Hepatocyte (in vitro differentiated cells): Measurements from ENCODE around the gene GPAT2. TPM values are rescaled to one million over a fixed set of nuclear protein-coding genes. Genes with fewer than 3 reads are reported as not detected.
"Not testable (repeated sequence)": the region's sequence is repeated elsewhere in the genome, so short reads cannot be mapped to it uniquely, and the experiment has no call there.

Source experiments
- DNase-seq: peaks from one replicate; pipeline ENCODE4 v3.0.0-alpha.2; 2016; ENCODE audit warnings: low spot score
- H2AFZ ChIP-seq: fragments of 200-600 bp; sonication (generic); 2 replicates; pipeline ENCODE4 v1.6.0; 2016; ENCODE audit warnings: antibody characterized with exemption, mild to moderate bottlenecking
- H3K27ac ChIP-seq: fragments of 200-600 bp; sonication (generic); 2 replicates; pipeline ENCODE4 v1.5.1; 2016; ENCODE audit warnings: mild to moderate bottlenecking
- H3K27me3 ChIP-seq: fragments of 200-600 bp; sonication (generic); 2 replicates; pipeline ENCODE4 v1.6.1; 2016
- H3K36me3 ChIP-seq: fragments of 200-600 bp; sonication (generic); replicated peaks from 2 replicates; pipeline ENCODE4 v1.5.1; 2016; ENCODE audit warnings: low read depth; ENCODE audit not compliant: insufficient read depth
- H3K4me1 ChIP-seq: fragments of 200-600 bp; sonication (generic); 2 replicates; pipeline ENCODE4 v1.5.1; 2016; ENCODE audit warnings: mild to moderate bottlenecking, moderate library complexity; ENCODE audit not compliant: insufficient read depth
- H3K4me2 ChIP-seq: fragments of 200-600 bp; sonication (generic); 2 replicates; pipeline ENCODE4 v1.6.0; 2016
- H3K4me3 ChIP-seq: fragments of 200-600 bp; sonication (generic); 2 replicates; pipeline ENCODE4 v1.5.1; 2016; ENCODE audit warnings: mild to moderate bottlenecking
- H3K79me2 ChIP-seq: fragments of 200-600 bp; sonication (generic); 2 replicates; pipeline ENCODE4 v1.6.0; 2017; ENCODE audit warnings: mild to moderate bottlenecking
- H3K9me2 ChIP-seq: fragments of 200-600 bp; sonication (generic); replicated peaks from 2 replicates; pipeline ENCODE4 v1.6.0; 2017; ENCODE audit warnings: mild to moderate bottlenecking; ENCODE audit not compliant: insufficient read depth
- H3K9me3 ChIP-seq: fragments of 200-600 bp; sonication (generic); 2 replicates; pipeline ENCODE4 v1.5.1; 2016; ENCODE audit warnings: low read depth, mild to moderate bottlenecking
- H4K20me1 ChIP-seq: fragments of 200-600 bp; sonication (generic); 2 replicates; pipeline ENCODE4 v1.6.0; 2016; ENCODE audit warnings: mild to moderate bottlenecking; ENCODE audit not compliant: insufficient read depth, poor library complexity, severe bottlenecking
- EZH2 ChIP-seq: fragments of 200-600 bp; sonication (generic); IDR thresholded peaks from 2 replicates; pipeline ENCODE4 v1.6.1; 2016; ENCODE audit warnings: antibody characterized with exemption, mild to moderate bottlenecking, borderline replicate concordance
- EZH2phosphoT487 ChIP-seq: fragments of 200-600 bp; sonication (generic); IDR thresholded peaks from one replicate; pipeline ENCODE4 v1.6.1; 2018; ENCODE audit warnings: antibody characterized with exemption, mild to moderate bottlenecking, low read depth, moderate library complexity; ENCODE audit not compliant: unreplicated experiment, severe bottlenecking
- WGBS: methylation state at CpG from one replicate; pipeline ENCODE4 v1.1.6; 2016; ENCODE audit warnings: low lambda C conversion rate; ENCODE audit errors: missing lambda C conversion rate; 5-methylcytosine and 5-hydroxymethylcytosine counted together
- polyA plus RNA-seq: library from polyadenylated mRNA; unstranded; fragments of >200 nt; fragmentation: Nextera tagmentation; extraction: Ambion mirVana; gene quantifications from 2 replicates; pipeline ENCODE4 v1.2.1, GENCODE V29; 2016
- total RNA-seq: library from RNA; depleted of rRNA; stranded (reverse); fragments of >200 nt; gene quantifications from 2 replicates; pipeline ENCODE4 v1.2.3, GENCODE V29; 2014
- TF ChIP-seq, protein P1 (sequence below): fragments of 200-600 bp; sonication (generic); IDR thresholded peaks from 2 replicates; pipeline ENCODE4 v1.5.1; 2016; ENCODE audit warnings: antibody characterized with exemption, mild to moderate bottlenecking; ENCODE audit not compliant: poor library complexity

GPAT2 gene
- total and polyA plus RNA-seq, 2 experiments from 2014 or later, result 0.31 TPM; not detected in 1

DNA sequence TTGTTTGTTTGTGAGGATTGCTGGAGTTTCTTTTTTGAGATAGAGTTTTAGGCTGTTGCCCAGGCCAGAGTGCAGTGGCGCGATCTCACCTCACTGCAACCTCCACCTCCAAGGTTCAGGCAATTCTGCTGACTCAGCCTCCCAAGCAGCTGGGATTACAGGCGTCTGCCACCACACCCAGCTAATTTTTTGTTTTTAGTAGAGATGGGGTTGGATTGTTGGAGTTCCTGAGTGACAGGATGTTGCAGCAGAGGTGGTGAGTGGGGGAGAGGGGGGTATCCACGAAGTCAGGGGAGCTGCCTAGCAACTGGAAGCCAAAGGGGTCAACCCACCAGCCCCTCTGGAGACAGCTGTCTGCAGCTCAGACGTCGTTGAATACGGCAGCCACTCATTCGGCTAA lies 35.2 kb upstream of the GPAT2 start:
- H3K27me3 ChIP-seq, H3K9me2 ChIP-seq, H2AFZ ChIP-seq, H3K4me2 ChIP-seq, DNase-seq, H3K36me3 ChIP-seq, H3K4me1 ChIP-seq, H3K9me3 ChIP-seq, H3K79me2 ChIP-seq, H3K4me3 ChIP-seq, H3K27ac ChIP-seq, H4K20me1 ChIP-seq: not testable (repeated sequence)
- 54% methylated on average over 6 of the region's 8 CpGs for WGBS

- WGBS, result 58% methylated on average over 4 of the region's 9 CpGs
- not testable (repeated sequence) for H3K4me1 ChIP-seq, H3K4me3 ChIP-seq, H3K9me3 ChIP-seq, H3K27ac ChIP-seq, H3K4me2 ChIP-seq, H3K9me2 ChIP-seq, H4K20me1 ChIP-seq, H3K27me3 ChIP-seq, H3K79me2 ChIP-seq, H3K36me3 ChIP-seq, H2AFZ ChIP-seq, DNase-seq
These were observed 33.3 kb upstream of the GPAT2 start for GRCh38 chr2:96067902-96068581.

- not testable (repeated sequence) for H3K9me2 ChIP-seq, H3K79me2 ChIP-seq, H4K20me1 ChIP-seq, H3K4me2 ChIP-seq, H2AFZ ChIP-seq, H3K4me3 ChIP-seq, H3K9me3 ChIP-seq, H3K36me3 ChIP-seq, DNase-seq, H3K27ac ChIP-seq, H3K27me3 ChIP-seq, H3K4me1 ChIP-seq
- WGBS, result 85% methylated on average over 2 of the region's 2 CpGs
These were observed 32.5 kb upstream of the GPAT2 start for GRCh38 chr2:96067098-96067660.

DNA sequence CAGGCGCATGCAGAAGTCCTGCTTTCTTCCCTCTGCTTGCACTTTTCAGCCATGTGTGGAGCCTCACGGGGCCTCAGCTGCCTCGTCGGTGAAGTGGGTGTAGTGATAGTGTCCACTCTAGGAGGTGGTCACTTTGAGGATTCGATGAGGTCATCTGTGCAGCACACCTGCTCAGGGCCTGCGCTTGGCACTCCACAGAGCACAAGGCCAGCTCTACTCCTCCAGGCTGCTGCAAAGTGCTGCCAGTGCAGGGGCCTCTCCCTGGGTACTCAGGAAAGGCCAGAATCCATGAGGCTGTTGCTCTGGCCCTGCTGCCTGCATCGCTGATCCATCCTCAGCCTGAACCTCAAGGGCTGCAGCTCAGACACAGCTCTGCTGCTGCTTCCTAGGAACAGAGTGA lies 31.8 kb upstream of the GPAT2 start:
- H3K79me2 ChIP-seq, H3K4me1 ChIP-seq, H3K36me3 ChIP-seq, H4K20me1 ChIP-seq, H3K4me2 ChIP-seq, H2AFZ ChIP-seq, DNase-seq, H3K27me3 ChIP-seq, H3K27ac ChIP-seq, H3K4me3 ChIP-seq, H3K9me2 ChIP-seq, H3K9me3 ChIP-seq: not testable (repeated sequence)
- 93% methylated on average over 7 of the region's 7 CpGs for WGBS

GRCh38 chr2:96065954-96066353 lies 31.2 kb upstream of the GPAT2 start:
- not testable (repeated sequence) for H3K4me3 ChIP-seq, H3K9me2 ChIP-seq, H3K27me3 ChIP-seq, H3K9me3 ChIP-seq, H3K36me3 ChIP-seq, H3K4me1 ChIP-seq, H3K27ac ChIP-seq, H3K79me2 ChIP-seq, H2AFZ ChIP-seq, H4K20me1 ChIP-seq, DNase-seq, H3K4me2 ChIP-seq
- 93% methylated on average over 4 of the region's 4 CpGs for WGBS

- no peak overlapping the region for H3K27ac ChIP-seq
- H3K79me2 ChIP-seq, result no peaks in the 10 kb centered on the region
- H3K4me1 ChIP-seq, result no peaks in the 10 kb centered on the region
- 92% methylated on average over 3 of the region's 4 CpGs for WGBS
- no peak for DNase-seq
- H4K20me1 ChIP-seq, result no peaks in the 10 kb centered on the region
- H3K4me2 ChIP-seq, result no peak overlapping the region
- no peak overlapping the region for H2AFZ ChIP-seq
- H3K27me3 ChIP-seq, result no peaks in the 10 kb centered on the region
- TF ChIP-seq, protein P1, sequence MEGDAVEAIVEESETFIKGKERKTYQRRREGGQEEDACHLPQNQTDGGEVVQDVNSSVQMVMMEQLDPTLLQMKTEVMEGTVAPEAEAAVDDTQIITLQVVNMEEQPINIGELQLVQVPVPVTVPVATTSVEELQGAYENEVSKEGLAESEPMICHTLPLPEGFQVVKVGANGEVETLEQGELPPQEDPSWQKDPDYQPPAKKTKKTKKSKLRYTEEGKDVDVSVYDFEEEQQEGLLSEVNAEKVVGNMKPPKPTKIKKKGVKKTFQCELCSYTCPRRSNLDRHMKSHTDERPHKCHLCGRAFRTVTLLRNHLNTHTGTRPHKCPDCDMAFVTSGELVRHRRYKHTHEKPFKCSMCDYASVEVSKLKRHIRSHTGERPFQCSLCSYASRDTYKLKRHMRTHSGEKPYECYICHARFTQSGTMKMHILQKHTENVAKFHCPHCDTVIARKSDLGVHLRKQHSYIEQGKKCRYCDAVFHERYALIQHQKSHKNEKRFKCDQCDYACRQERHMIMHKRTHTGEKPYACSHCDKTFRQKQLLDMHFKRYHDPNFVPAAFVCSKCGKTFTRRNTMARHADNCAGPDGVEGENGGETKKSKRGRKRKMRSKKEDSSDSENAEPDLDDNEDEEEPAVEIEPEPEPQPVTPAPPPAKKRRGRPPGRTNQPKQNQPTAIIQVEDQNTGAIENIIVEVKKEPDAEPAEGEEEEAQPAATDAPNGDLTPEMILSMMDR, result no peak
- no peak for TF ChIP-seq EZH2
- TF ChIP-seq EZH2phosphoT487, result no peak
- H3K4me3 ChIP-seq, result no peak overlapping the region
- H3K36me3 ChIP-seq, result no peaks in the 10 kb centered on the region
- no peaks in the 10 kb centered on the region for H3K9me2 ChIP-seq
- no peaks in the 10 kb centered on the region for H3K9me3 ChIP-seq
These were observed 30.7 kb upstream of the GPAT2 start for GRCh38 chr2:96065381-96065930.

GRCh38 chr2:96064760-96065159 lies 30.0 kb upstream of the GPAT2 start:
- DNase-seq, H3K27ac ChIP-seq: not testable (repeated sequence)

More at GRCh38 chr2:96064760-96065159, 30.0 kb upstream of the GPAT2 start:
- not testable (repeated sequence) for H3K4me2 ChIP-seq, H3K27me3 ChIP-seq, H4K20me1 ChIP-seq, H2AFZ ChIP-seq, H3K4me1 ChIP-seq, H3K36me3 ChIP-seq, H3K9me3 ChIP-seq, H3K79me2 ChIP-seq, H3K9me2 ChIP-seq, H3K4me3 ChIP-seq
